ENCODE measurements around the gene GNAS-AS1. TPM values are rescaled to one million over a fixed set of nuclear protein-coding genes. Genes with fewer than 3 reads are reported as not detected.
"Not testable (repeated sequence)": the region's sequence is repeated elsewhere in the genome, so short reads cannot be mapped to it uniquely, and the experiment has no call there.

GNAS-AS1 gene
- total RNA-seq, 1 donor from 2014 or later, result not detected

- TF ChIP-seq CTCF (IDR thresholded peaks at IDR 0.05), result no peak
- no peak overlapping the region for H3K4me3 ChIP-seq
- H3K27ac ChIP-seq, result no peak overlapping the region
- DNase-seq (ENCODE audit: low spot score in 2 of 2), result no peak
- intact Hi-C loops (cut with DNase I), result no loop called here
- no peaks in the 10 kb centered on the region for H3K36me3 ChIP-seq
- H3K4me1 ChIP-seq, result no peaks in the 10 kb centered on the region
- no peaks in the 10 kb centered on the region for H3K9me3 ChIP-seq
- H3K27me3 ChIP-seq, result no peaks in the 10 kb centered on the region
Observed at GRCh38 chr20:58832457-58832856, 18.2 kb downstream of the GNAS-AS1 start.

GRCh38 chr20:58829531-58829941, 21.2 kb downstream of the GNAS-AS1 start:
- no peaks in the 10 kb centered on the region for H3K36me3 ChIP-seq
- no peaks in the 10 kb centered on the region for H3K27me3 ChIP-seq
- H3K4me3 ChIP-seq, result peak overlapping the region in 1 of 2 donors; percentile 16
- no peak for TF ChIP-seq CTCF (IDR thresholded peaks at IDR 0.05)
- DNase-seq (ENCODE audit: low spot score in 2 of 2), result no peak
- H3K9me3 ChIP-seq, result no peaks in the 10 kb centered on the region
- peak overlapping the region in 1 of 2 donors; percentile 71 for H3K27ac ChIP-seq
- H3K4me1 ChIP-seq, result no peaks in the 10 kb centered on the region
- intact Hi-C loops (cut with DNase I), result no loop called here

GRCh38 chr20:58828804-58829203, 21.9 kb downstream of the GNAS-AS1 start:
- H3K9me3 ChIP-seq; DNase-seq (ENCODE audit: low spot score in 2 of 2); intact Hi-C loops (cut with DNase I); H3K36me3 ChIP-seq; H3K27me3 ChIP-seq; H3K4me1 ChIP-seq; H3K4me3 ChIP-seq: not testable (repeated sequence)
- peak overlapping the region in 1 of 2 donors; percentile 71 for H3K27ac ChIP-seq

GRCh38 chr20:58828136-58828535, 22.6 kb downstream of the GNAS-AS1 start:
- no peaks in the 10 kb centered on the region for H3K9me3 ChIP-seq
- peak overlapping the region in 1 of 2 donors; percentile 71 for H3K27ac ChIP-seq
- no peaks in the 10 kb centered on the region for H3K4me1 ChIP-seq
- no peak for TF ChIP-seq CTCF (IDR thresholded peaks at IDR 0.05)
- H3K36me3 ChIP-seq, result no peaks in the 10 kb centered on the region
- intact Hi-C loops (cut with DNase I), result no loop called here
- H3K4me3 ChIP-seq, result no peak overlapping the region
- H3K27me3 ChIP-seq, result no peaks in the 10 kb centered on the region
- DNase-seq (ENCODE audit: low spot score in 2 of 2), result no peak

- Histone ChIP-seq H3K27ac (no peak overlapping the region), H3K36me3 (no peaks in the 10 kb centered on the region), H3K9me3 (no peaks in the 10 kb centered on the region), H3K4me3 (no peak overlapping the region), H3K4me1 (no peaks in the 10 kb centered on the region), H3K27me3 (no peaks in the 10 kb centered on the region)
- TF ChIP-seq CTCF (IDR thresholded peaks at IDR 0.05), result no peak
- intact Hi-C loops (cut with DNase I), result no loop called here
- DNase-seq (ENCODE audit: low spot score in 2 of 2), result no peak
Observed at GRCh38 chr20:58826271-58826670, 24.4 kb downstream of the GNAS-AS1 start.

GRCh38 chr20:58825450-58825849, 25.3 kb downstream of the GNAS-AS1 start:
- Histone ChIP-seq H3K36me3 (no peaks in the 10 kb centered on the region), H3K27me3 (no peaks in the 10 kb centered on the region), H3K9me3 (no peaks in the 10 kb centered on the region), H3K27ac (no peak overlapping the region), H3K4me1 (no peaks in the 10 kb centered on the region), H3K4me3 (no peak overlapping the region)
- intact Hi-C loops (cut with DNase I), result no loop called here
- DNase-seq (ENCODE audit: low spot score in 2 of 2), result no peak
- TF ChIP-seq CTCF (IDR thresholded peaks at IDR 0.05), result no peak

Data from ascending aorta (tissue), 2 donors.